K562 (cell line): ENCODE results near the gene RUVBL1. TPM values are rescaled to one million over a fixed set of nuclear protein-coding genes. Genes with fewer than 3 reads are reported as not detected.

Experiments
- ATAC-seq: fragments of 200-7000 bp; cut with Tn5 transposase; 3 replicates; pipeline ENCODE4 v1.9.1; 2020; ENCODE audit warnings: moderate library complexity
- BruUV-seq: library from RNA; stranded (reverse); fragments of 400-500 nt; replicated peaks from 2 replicates; lab custom pipeline; 2021; lab: Mats Ljungman, UMichigan
- CTCF ChIA-PET: fragments of 300-600 bp; formaldehyde crosslinking; extraction: SDS; loops from one replicate; lab custom pipeline; 2021; ENCODE audit warnings: low intra/inter-chr PET ratio; lab: Yijun Ruan, JAX
- POLR2A ChIA-PET: fragments of 300-600, 350-650 bp; sonication (Branson Sonifier 250); formaldehyde crosslinking; extraction: SDS; loops from one replicate; lab custom pipeline; 2021; ENCODE audit warnings: antibody characterized with exemption, inconsistent platforms; lab: Yijun Ruan, JAX
- DNase-seq, 4 experiments: peaks; one replicate each; pipeline versions ENCODE4 v3.0.0 to v3.0.0-alpha.2; 2011 to 2018; ENCODE audit warnings: low spot score in 3 of 4, mixed read lengths in 3 of 4; ENCODE audit errors: extremely low read depth in 1 of 4
- FAIRE-seq: peaks from 2 replicates; lab custom pipeline; 2011; peaks lifted over from hg19 to GRCh38; lab: Jason Lieb, UNC
- H2AFZ ChIP-seq: 2 replicates; pipeline ENCODE4 v1.6.0; 2011; ENCODE audit warnings: low read depth, low read length, control low read depth, inconsistent platforms
- H3K27ac ChIP-seq: fragments of 200-600 bp; 3 replicates; pipeline ENCODE4 v1.8.0; 2011; ENCODE audit warnings: low read depth, mild to moderate bottlenecking, control low read depth, inconsistent platforms, low read length, moderate library complexity, mixed read lengths; ENCODE audit errors: extremely low read depth
- H3K27me3 ChIP-seq, 2 experiments: fragments of 300-600 bp in 1 of 2; 2 replicates in 1 of 2; 3 replicates in 1 of 2; pipeline versions ENCODE4 v1.6.0 to v1.8.0; 2011; ENCODE audit warnings: inconsistent platforms in 2 of 2, low read length in 2 of 2, mild to moderate bottlenecking in 1 of 2, mixed read lengths in 1 of 2, moderate library complexity in 1 of 2; ENCODE audit not compliant: control insufficient read depth in 2 of 2, insufficient read depth in 2 of 2
- H3K36me3 ChIP-seq: fragments of 300-600 bp; 3 replicates; pipeline ENCODE4 v1.8.0; 2011; ENCODE audit warnings: mild to moderate bottlenecking, low read length, inconsistent platforms; ENCODE audit not compliant: control insufficient read depth, insufficient read depth
- H3K4me1 ChIP-seq, 2 experiments: fragments of 200-600 bp in 1 of 2; replicated peaks in 1 of 2; 2 replicates in 1 of 2; 3 replicates in 1 of 2; pipeline versions ENCODE4 v1.5.1 to v1.8.0; 2011; ENCODE audit warnings: inconsistent platforms in 2 of 2, low read length in 2 of 2, mild to moderate bottlenecking in 1 of 2, mixed read lengths in 1 of 2, moderate library complexity in 1 of 2; ENCODE audit not compliant: control insufficient read depth in 2 of 2, insufficient read depth in 2 of 2
- H3K4me2 ChIP-seq: 2 replicates; pipeline ENCODE4 v1.6.1; 2011; ENCODE audit warnings: low read length, control low read depth, inconsistent platforms, mixed read lengths; ENCODE audit not compliant: insufficient read depth
- H3K4me3 ChIP-seq: fragments of 200-600 bp; sonication (generic), shearing (Covaris generic); 2 replicates; pipeline ENCODE4 v1.5.1; 2016; ENCODE audit warnings: control low read depth, inconsistent platforms
- H3K79me2 ChIP-seq: fragments of 200-600 bp; 3 replicates; pipeline ENCODE4 v1.8.0; 2011; ENCODE audit warnings: low read length, inconsistent platforms; ENCODE audit not compliant: control insufficient read depth, insufficient read depth
- H3K9ac ChIP-seq, 2 experiments: 2 replicates each; pipeline versions ENCODE4 v1.6.0 to v1.6.1; 2011; ENCODE audit warnings: low read depth in 2 of 2, low read length in 2 of 2, control low read depth in 1 of 2, inconsistent platforms in 1 of 2, mild to moderate bottlenecking in 1 of 2, mixed read lengths in 1 of 2; ENCODE audit not compliant: insufficient read depth in 1 of 2
- H3K9me1 ChIP-seq: one replicate; pipeline ENCODE4 v1.6.0; 2011; ENCODE audit warnings: inconsistent platforms, mild to moderate bottlenecking, low read length, moderate library complexity; ENCODE audit not compliant: control insufficient read depth, insufficient read depth
- H3K9me3 ChIP-seq: replicated peaks from 2 replicates; pipeline ENCODE4 v1.5.1; 2011; ENCODE audit warnings: low read depth, low read length, inconsistent platforms; ENCODE audit not compliant: control insufficient read depth, insufficient read depth
- H4K20me1 ChIP-seq: replicated peaks from 2 replicates; pipeline ENCODE4 v1.6.1; 2011; ENCODE audit warnings: low read length, inconsistent platforms, mixed read lengths; ENCODE audit not compliant: control insufficient read depth, insufficient read depth
- ARHGAP35 ChIP-seq: fragments of 450-650 bp; IDR thresholded peaks from 2 replicates; pipeline ENCODE4 v1.6.1; 2018; ENCODE audit not compliant: partially characterized antibody
- ATF7 ChIP-seq: fragments of 450-650 bp; IDR thresholded peaks from 2 replicates; pipeline ENCODE4 v1.7.1; 2014; ENCODE audit warnings: mild to moderate bottlenecking, moderate library complexity
- CEBPZ ChIP-seq: fragments of 150-350 bp; IDR thresholded peaks from 2 replicates; pipeline ENCODE4 v1.6.1; 2014; ENCODE audit warnings: low read depth, mild to moderate bottlenecking, low read length, borderline replicate concordance
- CREM ChIP-seq: IDR thresholded peaks from 2 replicates; pipeline ENCODE4 v1.6.1; 2014; ENCODE audit warnings: antibody characterized with exemption, low read depth
- CTBP1 ChIP-seq: fragments of 450-650 bp; IDR thresholded peaks from 2 replicates; pipeline ENCODE4 v1.6.1; 2016; ENCODE audit warnings: borderline replicate concordance
- GTF2E2 ChIP-seq: fragments of 200-800 bp; sonication (Bioruptor generic); IDR thresholded peaks from 2 replicates; pipeline ENCODE4 v1.6.1; 2016; ENCODE audit warnings: missing genetic modification characterization, missing compliant biosample characterization
- HNRNPLL ChIP-seq: fragments of 200-400 bp; formaldehyde crosslinking; IDR thresholded peaks from 2 replicates; pipeline ENCODE4 v1.6.1; 2017; ENCODE audit warnings: low read length, low read depth, mild to moderate bottlenecking; ENCODE audit not compliant: poor library complexity, severe bottlenecking
- KLF10 ChIP-seq: fragments of 250-450 bp; sonication (Bioruptor Pico); IDR thresholded peaks from 2 replicates; pipeline ENCODE4 v1.6.1; 2021; ENCODE audit warnings: matching md5 sums
- MYBL2 ChIP-seq, 2 experiments: fragments of 450-650 bp in 1 of 2; sonication (generic) in 1 of 2; formaldehyde crosslinking in 1 of 2; IDR thresholded peaks; 2 replicates each; pipeline versions ENCODE4 v1.6.1 to v1.8.1; 2017 to 2022; ENCODE audit warnings: borderline replicate concordance in 1 of 2, inconsistent platforms in 1 of 2, low read depth in 1 of 2, mild to moderate bottlenecking in 1 of 2, missing genetic modification reagents in 1 of 2, moderate library complexity in 1 of 2
- NEUROD1 ChIP-seq: fragments of 150-350 bp; IDR thresholded peaks from 2 replicates; pipeline ENCODE4 v1.6.1; 2014; ENCODE audit warnings: borderline replicate concordance, low read length, low read depth; ENCODE audit not compliant: partially characterized antibody
- NFIX ChIP-seq: fragments of 250-450 bp; sonication (Bioruptor Pico); IDR thresholded peaks from 2 replicates; pipeline ENCODE4 v1.4.0; 2020; ENCODE audit warnings: low read depth, mild to moderate bottlenecking, moderate library complexity
- PRPF4 ChIP-seq: fragments of 200-400 bp; formaldehyde crosslinking; IDR thresholded peaks from one replicate; pipeline ENCODE4 v1.6.1; 2017; ENCODE audit warnings: low read length, low read depth, mild to moderate bottlenecking; ENCODE audit not compliant: insufficient read depth, poor library complexity, severe bottlenecking
- RBFOX2 ChIP-seq: fragments of 200-400 bp; formaldehyde crosslinking; IDR thresholded peaks from 2 replicates; pipeline ENCODE4 v1.6.1; 2017; ENCODE audit warnings: low read depth, mild to moderate bottlenecking, low read length, moderate library complexity
- SMARCA5 ChIP-seq: fragments of 450-650 bp; IDR thresholded peaks from 2 replicates; pipeline ENCODE4 v1.6.1; 2016
- TGIF2 ChIP-seq: sonication (generic); formaldehyde crosslinking; IDR thresholded peaks from 2 replicates; pipeline ENCODE4 v1.8.1; 2022; ENCODE audit warnings: mild to moderate bottlenecking, missing genetic modification reagents, moderate library complexity
- TSC22D4 ChIP-seq: fragments of 450-650 bp; IDR thresholded peaks from 2 replicates; pipeline ENCODE4 v1.6.1; 2016; ENCODE audit warnings: missing genetic modification characterization, missing biosample characterization, control low read depth
- YBX1 ChIP-seq: fragments of 450-650 bp; IDR thresholded peaks from 2 replicates; pipeline ENCODE4 v1.7.1; 2016; ENCODE audit warnings: mild to moderate bottlenecking
- ZNF76 ChIP-seq: fragments of 250-450 bp; sonication (Bioruptor Pico); IDR thresholded peaks from 2 replicates; pipeline ENCODE4 v1.4.0; 2020; ENCODE audit warnings: mild to moderate bottlenecking, moderate library complexity, borderline replicate concordance
- ZNF830 ChIP-seq: fragments of 250-450 bp; sonication (Bioruptor Pico); IDR thresholded peaks from 2 replicates; pipeline ENCODE4 v1.5.0; 2021; ENCODE audit warnings: mild to moderate bottlenecking
- WGBS: fragments of 100-300 bp; shearing (Covaris generic); methylation state at CpG from one replicate; pipeline ENCODE4 v1.1.6; 2016; ENCODE audit warnings: low coverage, mixed read lengths; ENCODE audit not compliant: insufficient coverage; ENCODE audit errors: missing lambda C conversion rate; 5-methylcytosine and 5-hydroxymethylcytosine counted together
- in situ Hi-C: fragments of 300-500 bp; cut with MboI; formaldehyde crosslinking; loops from 4 replicates; pipeline ENCODE4 v1.15.0; 2018; ENCODE audit warnings: inconsistent platforms, mixed read lengths
- intact Hi-C: fragments of 100-400 bp; cut with micrococcal nuclease; formaldehyde crosslinking; loops from 2 replicates; pipeline ENCODE4 v1.14.2; 2022
- polyA plus RNA-seq, 8 experiments: library from polyadenylated mRNA; depleted of rRNA in 4 of 8; stranded (reverse) in 5 of 8; unstranded in 3 of 8; fragments of >200 nt; fragmentation: Nextera tagmentation in 2 of 8; fragmentation: Illumina TruSeq in 1 of 8; extraction: Ambion mirVana in 2 of 8; extraction: Trizol in 1 of 8; gene quantifications; 2 replicates each; pipeline versions ENCODE4 v1.2.1 to v1.2.3, GENCODE V29; 2011 to 2014; ENCODE audit warnings: inconsistent platforms in 1 of 8, missing spikeins in 1 of 8
- total RNA-seq, 7 experiments: library from RNA; depleted of rRNA in 6 of 7; stranded (reverse); fragments of >200 nt in 6 of 7; fragmentation: Illumina TruSeq in 2 of 7; extraction: Trizol in 2 of 7; gene quantifications; 2 replicates each; pipeline versions ENCODE4 v1.2.1 to v1.2.3, GENCODE V29; 2011 to 2021; ENCODE audit warnings: low replicate concordance in 1 of 7

Gene RUVBL1
- total and polyA plus RNA-seq, 9 of the 15 experiments (the other 6 are each of a cell fraction or from before 2014, with no cell fraction given), result 20.7 to 147 (median 113) TPM

DNA sequence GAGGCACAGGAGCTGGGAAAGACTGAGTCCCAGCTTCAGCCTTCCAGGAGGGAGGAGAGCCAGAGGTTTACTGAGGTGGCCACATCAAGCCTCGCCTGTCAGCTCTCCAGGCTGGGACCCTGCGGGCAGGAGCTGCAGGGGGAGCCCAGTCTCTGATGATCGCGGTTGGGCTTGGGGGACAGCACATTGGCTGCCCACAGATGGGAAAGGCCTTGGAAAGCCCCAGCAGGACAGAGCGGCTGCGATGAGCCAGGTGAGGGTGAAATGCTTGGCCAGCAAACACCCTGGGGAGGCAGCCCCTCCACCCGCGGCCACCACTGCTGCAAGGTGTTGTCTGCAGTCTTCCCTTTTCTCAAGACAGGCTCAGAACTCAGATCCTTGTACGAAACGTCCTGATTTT lies 40.2 kb downstream of the RUVBL1 start (continued):
- TF ChIP-seq PRPF4, result no peak
- TF ChIP-seq RBFOX2, result no peak
- TF ChIP-seq NFIX (CRISPR knock-in tag), result no peak
- no peak for TF ChIP-seq CTBP1
- no peak for TF ChIP-seq ARHGAP35

DNA sequence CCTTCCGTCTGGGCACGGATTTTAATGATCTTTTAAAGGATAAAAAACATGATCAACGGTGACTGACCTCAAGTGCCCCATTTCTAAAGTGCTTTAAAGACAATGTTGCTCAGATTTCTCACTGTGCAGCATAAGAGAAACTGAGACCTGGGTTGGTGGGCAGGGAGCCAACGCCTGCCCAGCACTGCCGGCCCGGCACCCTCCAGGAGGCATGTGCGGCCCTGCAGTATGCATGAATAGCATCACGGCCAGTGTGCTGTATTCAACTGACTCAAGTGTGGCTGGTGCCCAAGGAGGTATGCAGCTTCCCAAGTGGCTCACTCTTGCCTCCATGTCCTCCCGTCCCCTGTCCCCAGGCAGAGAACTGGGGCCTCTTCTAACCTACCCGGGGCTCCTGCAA lies 41.1 kb downstream of the RUVBL1 start:
- no peak overlapping the region; a peak in 1 of 4 replicates for H3K9ac ChIP-seq
- no TSS peak for BruUV-seq
- H3K4me3 ChIP-seq, result no peak overlapping the region
- no peaks in the 10 kb centered on the region for H3K27me3 ChIP-seq
- ChIA-PET POLR2A (no interaction called here), CTCF (no interaction called here)
- H4K20me1 ChIP-seq, result no peaks in the 10 kb centered on the region
- intact Hi-C loops, result no loop called here
- H3K27ac ChIP-seq, result no peak overlapping the region
- H3K4me1 ChIP-seq, result peaks cover 34 to 35% of the 10 kb centered on the region in 2 experiments
- WGBS, result 95% methylated on average over 8 of the region's 10 CpGs
- H3K9me3 ChIP-seq, result no peaks in the 10 kb centered on the region
- peaks cover 16% of the 10 kb centered on the region; the same call in 2 of the 3 replicates for H3K79me2 ChIP-seq
- peaks cover 96% of the 10 kb centered on the region for H3K36me3 ChIP-seq
- H3K4me2 ChIP-seq, result no peak overlapping the region
- DNase-seq, result no peak
- ATAC-seq, result no peak
- in situ Hi-C loops, result no loop called here
- no peak for FAIRE-seq
- H2AFZ ChIP-seq, result no peak overlapping the region
- H3K9me1 ChIP-seq, result no peaks in the 10 kb centered on the region
- no peak for TF ChIP-seq GTF2E2 (tag)
- TF ChIP-seq CREM, result no peak
- no peak for TF ChIP-seq YBX1
- TF ChIP-seq ZNF830 (CRISPR knock-in tag), result no peak
- no peak for TF ChIP-seq KLF10 (CRISPR knock-in tag)
- no peak for TF ChIP-seq SMARCA5
- no peak for TF ChIP-seq HNRNPLL
- TF ChIP-seq MYBL2 (IDR thresholded peaks at IDR 0.05; ENCODE audit: low read depth), result no peak
- no peak for TF ChIP-seq MYBL2 (CRISPR knock-in tag; IDR thresholded peaks at IDR 0.05; ENCODE audit: borderline replicate concordance)
- TF ChIP-seq ZNF76 (CRISPR knock-in tag), result no peak
- TF ChIP-seq CEBPZ, result no peak
- no peak for TF ChIP-seq TSC22D4 (tag)
- TF ChIP-seq ATF7, result no peak
- TF ChIP-seq NEUROD1, result no peak
- no peak for TF ChIP-seq TGIF2
